ENCODE data around the gene VPS16.
A peak's percentile ranks its signal among the peaks of the same experiment; 100 is the strongest.

VPS16 gene

DNA sequence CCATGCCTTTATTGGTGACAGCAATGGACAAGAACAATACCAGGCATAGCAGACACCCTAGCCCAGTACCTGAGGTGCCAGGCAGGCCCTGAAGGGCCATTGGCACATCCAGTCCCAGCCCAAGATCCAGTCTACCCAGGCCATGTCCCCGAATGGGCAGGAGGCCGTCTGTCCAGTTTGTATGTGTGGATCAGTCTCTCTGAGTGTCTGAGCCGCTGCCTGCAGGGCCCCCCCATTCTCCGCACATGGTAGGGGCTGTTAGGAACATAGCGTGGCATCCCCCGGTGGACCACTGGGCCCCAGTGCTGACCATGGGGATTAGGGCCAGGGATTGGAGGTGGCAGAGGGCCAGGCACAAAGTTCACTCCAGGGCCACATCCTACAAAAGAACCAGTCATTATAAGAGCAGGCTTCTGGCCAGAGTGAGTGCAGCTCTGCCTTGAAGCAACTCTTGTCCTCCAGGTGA is 5.2 kb upstream of the VPS16 start:
- DNase-seq (ENCODE audit: low spot score), result no peak

DNA sequence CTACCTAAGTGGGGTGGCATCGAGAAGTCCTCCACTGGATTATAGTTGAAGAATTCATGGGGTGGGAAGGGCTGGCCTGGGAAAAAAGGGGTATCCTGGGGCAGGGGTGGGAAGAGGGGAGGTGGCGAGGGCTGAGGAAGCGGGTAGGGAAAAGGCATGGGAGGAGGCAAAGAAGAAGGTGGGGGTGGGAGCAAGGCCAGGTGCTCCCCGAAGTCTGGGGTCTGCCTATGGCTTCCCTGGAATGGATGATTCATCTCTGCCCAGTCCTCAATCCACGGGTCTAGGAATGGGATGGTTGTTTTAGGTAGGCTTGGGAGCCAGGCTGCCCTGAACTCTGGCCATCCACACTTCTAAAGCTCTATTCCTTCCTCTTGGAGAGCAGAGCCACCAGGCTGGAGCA is 4.5 kb upstream of the VPS16 start:
- no peak for DNase-seq (ENCODE audit: low spot score)

DNA sequence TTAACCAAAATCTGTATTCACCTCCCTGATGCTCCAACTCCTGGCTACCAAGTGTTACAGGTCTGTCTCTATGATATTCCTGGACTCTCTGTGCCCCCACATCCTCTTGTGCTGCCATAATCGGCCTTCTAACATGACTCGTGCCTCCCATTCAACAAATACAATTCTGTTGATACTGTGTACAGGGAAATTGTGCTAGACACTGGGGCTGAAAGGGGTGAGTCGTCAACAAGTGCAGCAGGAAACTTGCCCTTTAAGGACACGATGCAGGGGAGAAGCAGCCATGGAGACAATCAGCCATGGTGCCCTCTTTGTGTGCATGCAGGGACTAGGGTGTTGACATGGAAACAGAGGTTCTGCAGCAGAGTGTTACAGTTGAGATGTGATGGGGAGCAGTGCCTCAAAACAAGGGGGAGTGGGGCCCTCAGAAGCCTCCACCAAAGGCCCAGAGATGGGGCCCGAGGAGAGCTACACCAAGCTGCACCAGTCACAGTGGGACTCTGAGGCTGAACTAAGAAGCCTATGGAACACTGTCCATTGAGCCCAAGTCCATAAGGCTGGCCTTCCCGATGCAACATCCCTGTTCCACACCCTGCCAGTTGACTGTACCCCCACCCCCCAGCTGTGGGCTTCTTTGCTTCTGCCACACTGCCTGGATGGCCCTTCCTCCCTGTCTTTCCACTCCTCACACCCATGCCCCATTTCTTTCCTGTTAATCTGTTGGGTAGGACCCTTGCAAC is 3.2 kb upstream of the VPS16 start:
- DNase-seq (ENCODE audit: low spot score), result peak; percentile 40

DNA sequence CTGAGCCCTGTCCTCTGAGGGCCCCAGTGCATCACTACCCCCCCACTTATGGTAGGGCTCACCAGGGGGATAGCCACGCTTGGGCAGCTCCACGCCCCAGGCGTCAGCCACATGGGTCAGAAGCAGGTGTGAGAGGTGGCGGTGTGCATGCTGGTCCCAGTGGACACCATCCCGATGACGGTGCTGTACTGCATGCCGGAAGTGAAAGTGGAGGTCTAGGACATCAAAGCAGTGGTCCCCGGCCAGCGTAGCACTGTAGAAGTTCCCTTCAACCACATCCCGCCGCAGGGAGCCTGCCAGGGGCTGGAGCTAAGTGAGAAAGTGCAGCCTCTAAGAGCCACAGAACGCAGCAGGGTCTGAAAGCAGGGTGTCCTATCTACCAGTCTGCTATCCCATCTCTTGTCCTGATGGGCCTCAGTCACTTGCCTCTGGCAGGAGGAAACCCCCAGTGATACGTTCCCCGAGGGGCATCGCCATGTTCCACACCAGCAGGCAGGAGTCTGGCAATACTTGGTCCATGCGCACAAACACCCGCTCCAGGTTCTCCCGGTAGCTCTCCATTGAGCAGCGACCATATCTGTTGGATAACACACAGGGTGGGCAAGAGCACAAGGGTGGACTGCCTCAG is 2.3 kb upstream of the VPS16 start:
- DNase-seq (ENCODE audit: low spot score), result no peak

DNA sequence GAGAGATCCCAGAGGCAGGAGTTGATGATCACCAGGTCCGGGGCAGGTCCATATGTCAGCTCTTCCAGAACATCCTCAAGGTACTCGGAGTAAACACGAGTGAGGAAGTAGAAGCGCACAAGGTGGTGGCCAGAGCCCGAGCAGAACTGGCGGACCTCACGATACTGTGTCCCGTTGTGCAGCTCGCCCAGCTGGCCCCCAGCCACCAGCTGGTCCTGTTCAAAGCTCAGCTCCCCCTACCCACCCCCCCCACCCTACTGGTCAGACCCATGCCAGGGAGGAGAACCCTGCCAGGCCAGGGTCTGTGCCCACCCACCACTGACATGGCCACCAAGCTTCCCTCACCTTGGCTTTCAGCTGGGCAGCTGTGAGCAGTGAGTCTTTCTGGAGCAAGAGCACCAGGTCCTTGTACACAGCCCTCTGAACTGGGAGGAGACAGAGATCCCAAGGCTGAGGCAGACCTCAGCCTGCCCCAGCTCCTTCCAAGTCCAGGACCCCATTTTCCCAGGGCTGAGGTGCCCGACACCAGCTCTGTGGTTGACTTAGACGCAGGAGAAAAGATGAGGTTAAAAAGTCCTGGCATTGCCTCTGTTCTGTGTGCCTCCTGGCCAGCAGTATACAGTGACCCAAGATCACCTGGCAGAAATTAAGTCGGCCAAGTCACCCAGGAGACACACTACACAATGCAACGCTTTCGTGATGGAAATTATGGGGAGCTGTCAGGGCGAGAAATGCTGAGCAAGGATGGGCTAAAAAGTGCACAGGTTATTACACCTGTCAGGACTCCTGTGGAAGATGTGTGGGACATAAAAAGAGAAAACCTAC is 1.5 kb upstream of the VPS16 start:
- no peak for DNase-seq (ENCODE audit: low spot score)

DNA sequence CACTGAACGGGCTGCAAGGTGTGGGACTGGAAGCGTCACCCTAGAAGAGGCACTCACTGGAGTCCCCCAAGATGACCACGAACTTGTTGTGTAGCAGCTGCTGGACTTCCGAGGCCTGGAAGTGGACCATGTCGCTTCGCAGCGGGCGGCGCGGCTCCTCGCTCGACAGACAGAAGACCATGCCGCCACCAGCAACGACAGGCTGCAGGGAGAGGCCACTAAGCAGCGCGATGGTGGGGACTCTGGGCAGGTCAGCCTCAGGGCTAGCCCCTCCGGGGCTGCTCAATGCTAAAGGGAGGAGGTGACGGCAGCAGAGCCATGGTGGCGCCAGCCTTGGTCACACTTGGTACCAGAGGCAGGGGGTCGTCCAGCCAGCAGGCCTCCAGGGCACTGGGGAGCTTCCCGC is 810 bp upstream of the VPS16 start:
- DNase-seq (ENCODE audit: low spot score), result no peak

DNA sequence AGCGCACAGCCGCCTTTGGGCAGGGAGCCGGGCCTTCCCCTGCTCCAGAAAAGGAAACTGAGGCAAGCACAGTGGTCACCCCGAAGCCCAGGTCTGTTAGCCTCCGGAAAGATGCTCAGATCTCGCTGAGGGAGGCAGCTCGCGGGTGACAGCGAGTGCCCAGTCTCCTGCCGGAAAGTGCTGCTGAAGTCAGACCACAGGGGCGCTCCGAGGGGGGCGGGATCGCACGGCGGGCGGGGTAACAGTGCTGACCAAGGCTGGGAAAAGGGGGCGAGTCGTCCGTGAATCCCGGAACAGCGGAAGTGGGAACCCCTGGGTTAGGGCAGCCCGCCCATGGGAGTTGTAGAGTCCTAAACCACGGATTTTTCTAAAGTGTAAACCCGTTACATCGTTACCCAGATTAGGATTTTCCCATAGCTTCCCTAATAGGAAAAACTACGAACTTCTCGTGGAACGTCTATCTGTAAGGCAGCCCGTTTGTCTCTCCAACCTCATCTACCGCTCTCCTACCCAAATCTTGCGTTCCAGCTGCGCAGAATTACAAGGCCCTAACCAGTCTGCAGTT is 504 bp downstream of the VPS16 start:
- peak; percentile 52 for DNase-seq (ENCODE audit: low spot score)

DNA sequence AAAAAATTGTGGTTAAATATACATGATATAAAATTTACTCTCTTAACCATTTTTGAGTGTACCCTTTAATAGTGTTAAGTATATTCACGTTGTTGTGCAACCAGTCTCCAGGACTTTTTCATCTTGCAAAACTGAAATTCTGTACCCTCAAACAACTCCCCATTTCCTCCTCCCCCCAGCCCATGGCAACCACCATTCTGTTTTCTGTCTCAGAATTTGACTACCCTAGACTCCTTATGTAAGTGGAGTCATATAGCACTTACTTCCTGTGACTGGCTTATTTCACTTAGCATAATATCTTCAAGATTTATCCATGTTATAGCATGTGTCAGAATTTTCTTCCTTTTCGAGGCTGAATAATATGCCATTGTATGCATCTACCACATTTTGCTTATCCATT is 5.1 kb downstream of the VPS16 start:
- DNase-seq (ENCODE audit: low spot score), result no peak

DNA sequence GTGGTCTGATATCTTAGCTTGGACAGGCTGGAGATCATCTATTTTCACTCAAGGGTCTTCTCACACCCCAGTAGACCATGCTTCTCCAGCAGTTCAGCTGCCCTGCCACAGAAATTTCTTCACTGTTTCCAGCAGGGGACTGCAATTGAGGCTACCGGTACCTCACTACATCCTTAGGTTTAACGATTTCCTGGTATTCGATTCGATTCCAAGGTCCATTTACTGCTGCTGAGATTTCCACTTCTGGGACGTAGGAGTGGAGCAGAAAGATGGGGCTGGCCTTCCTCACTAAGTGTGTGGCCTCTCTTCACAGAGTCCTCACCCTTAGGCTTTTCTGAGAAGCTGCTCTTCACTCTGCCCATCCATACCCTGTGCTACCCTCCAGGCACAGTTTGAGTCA is 6.2 kb downstream of the VPS16 start:
- no peak for DNase-seq (ENCODE audit: low spot score)

DNA sequence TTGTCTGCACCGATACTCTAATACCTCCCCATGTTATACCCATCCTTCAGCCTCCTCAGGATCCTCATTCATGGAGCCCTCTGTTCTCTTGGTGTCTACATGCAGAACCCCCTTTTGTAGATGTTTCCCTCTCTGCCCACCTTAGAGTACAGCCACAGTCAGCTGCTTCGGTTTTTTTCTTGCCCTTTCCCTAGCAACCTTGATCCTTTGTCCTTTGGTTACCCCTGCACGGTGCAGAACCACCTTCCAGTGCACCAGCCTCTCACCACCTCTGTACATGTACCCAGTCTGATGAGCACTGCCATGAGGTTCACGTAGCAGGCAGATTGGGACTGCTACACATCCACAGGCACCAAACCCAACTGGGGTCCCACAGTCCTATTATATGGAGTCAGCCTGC is 7.3 kb downstream of the VPS16 start:
- DNase-seq (ENCODE audit: low spot score), result no peak

DNA sequence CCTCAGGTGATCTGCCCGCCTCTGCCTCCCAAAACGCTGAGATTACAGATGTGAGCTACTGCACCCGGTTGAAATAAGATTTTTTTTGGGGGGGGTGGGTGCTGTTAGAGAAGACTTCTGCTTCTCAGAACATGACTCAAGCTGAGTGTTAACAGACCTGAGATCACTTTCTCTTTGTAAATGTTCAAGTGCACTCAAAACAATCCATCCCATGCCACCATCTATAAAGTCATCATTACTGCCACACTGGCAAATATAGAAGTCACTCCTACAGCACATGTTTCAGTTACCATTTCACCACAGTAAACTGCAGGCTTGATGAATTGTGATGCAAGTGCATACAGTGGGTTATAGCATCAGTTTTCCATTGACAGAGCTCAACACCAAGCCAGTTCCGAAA is 9.0 kb downstream of the VPS16 start:
- DNase-seq (ENCODE audit: low spot score), result no peak

DNA sequence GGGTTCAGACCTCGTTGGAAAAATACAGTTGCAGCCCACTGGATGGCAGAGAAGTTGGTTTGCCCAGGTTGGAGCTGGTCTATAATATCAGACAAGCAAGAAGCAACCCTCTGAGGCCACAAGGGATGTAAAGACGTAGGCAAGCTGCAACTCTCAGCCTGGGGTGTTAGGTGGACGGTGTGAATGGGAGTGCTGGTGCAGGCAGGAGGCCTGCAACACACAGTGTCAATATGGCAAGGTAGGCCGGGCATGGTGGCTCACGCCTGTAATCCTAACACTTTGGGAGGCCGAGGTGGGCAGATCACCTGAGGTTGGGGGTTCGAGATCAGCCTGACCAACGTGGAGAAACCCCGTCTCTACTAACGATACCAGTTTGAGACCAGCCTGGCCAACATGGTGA is 10.5 kb downstream of the VPS16 start:
- DNase-seq (ENCODE audit: low spot score), result no peak

DNA sequence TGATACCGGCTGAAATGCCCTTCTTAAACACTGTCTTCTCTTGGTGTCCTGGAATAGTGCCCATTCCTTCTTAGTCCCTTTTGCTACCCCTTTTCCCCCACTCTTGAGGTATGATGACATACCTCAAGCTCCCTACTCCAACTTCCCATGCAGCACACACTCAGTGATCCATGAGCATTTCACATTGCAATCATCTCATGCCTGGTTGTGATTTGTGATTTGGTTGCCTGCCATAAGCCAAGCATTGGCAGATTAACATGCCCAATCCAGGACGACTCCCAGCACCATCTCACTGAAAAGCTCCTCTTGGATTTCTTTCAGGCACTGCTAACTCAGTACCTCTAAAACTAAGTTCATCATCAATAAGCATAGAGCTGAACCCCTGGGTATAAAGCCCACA is 18.0 kb downstream of the VPS16 start:
- no peak for DNase-seq (ENCODE audit: low spot score)

DNA sequence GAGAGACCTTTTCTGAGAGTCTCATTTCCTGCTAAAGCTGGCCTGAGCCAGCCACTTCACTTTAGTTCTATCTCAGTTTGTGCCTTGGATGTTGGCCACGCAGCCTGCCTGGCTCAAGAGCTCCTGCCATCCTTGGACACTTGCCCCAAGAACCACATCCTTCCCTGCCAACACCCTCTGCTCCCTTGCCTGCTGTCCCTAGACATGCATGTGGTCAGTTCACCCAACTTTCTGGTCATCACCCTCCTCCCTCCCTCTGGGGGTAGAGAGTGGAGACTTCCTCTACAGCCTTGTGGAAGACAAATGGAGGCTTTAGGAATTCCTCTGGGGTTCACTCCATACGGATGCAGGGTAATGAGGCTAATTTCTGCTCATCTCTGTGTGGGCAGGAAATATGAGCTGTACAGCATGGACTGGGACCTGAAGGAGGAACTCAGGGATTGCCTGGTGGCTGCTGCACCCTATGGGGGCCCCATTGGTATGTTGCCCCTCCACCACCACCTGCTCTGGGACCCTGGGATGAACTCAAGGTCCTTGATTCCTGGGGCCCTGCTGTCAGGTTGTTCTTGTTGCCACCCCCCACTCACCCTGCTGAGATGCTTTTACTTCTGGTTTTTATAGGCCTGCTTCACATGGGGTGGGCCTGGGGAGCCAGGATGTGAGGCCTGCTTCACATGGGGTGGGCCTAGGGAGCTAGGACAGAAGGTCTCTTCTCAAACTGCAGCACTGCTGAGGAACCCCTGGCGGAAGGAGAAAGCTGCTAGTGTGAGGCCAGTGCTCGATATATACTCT is 19.0 kb downstream of the VPS16 start:
- DNase-seq (ENCODE audit: low spot score), result no peak

DNA sequence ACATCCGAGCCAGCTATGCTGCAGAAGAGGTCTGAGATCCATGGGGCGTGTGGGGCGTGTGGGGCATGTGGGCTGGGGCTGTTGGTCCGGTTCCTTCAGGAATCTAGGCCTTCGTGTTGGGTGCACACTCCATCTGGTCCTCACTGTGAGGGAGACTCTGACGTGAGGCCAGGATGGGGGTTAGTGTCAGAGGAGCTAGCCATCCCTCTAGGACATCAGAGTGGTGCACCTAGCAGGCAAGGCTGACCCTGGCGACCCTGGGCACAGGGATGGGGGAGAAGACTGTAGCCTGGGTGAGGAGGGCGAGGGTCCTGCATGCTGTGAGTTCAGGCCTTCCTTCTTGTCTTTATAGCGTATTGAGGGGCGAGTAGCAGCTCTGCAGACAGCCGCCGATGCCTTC is 24.1 kb downstream of the VPS16 start:
- DNase-seq (ENCODE audit: low spot score), result no peak

DNA sequence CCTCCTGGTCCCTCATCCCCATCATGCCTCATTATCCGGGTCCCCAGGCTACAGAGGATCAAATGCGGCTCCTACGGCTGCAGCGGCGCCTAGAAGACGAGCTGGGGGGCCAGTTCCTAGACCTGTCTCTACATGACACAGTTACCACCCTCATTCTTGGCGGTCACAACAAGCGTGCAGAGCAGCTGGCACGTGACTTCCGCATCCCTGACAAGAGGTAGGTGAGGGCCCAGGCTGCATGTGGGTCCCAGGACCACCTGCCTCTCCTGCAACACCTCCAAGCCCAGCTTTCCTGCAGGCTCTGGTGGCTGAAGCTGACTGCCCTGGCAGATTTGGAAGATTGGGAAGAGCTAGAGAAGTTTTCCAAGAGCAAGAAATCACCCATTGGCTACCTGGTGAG is 24.6 kb downstream of the VPS16 start:
- DNase-seq (ENCODE audit: low spot score), result no peak

DNA sequence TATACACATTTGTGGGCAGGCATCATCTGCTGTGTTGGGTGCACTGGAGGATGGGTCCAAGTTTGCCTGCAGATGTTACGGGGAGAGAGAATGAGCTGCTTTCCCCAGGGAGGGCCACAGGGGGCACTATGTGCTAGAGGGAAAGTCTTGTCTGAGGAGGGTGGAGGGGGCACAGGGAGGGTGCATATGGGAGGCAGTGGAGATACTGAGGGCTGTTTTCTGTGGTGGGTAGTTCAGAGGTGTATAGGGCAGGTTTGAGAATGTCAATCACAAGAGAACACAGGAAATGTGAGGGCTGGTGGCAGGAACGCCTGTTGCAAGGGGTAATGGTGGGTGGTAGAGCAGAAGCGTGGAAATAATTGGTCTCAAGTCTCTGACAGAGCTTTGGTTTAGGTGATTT is 25.1 kb downstream of the VPS16 start:
- no peak for DNase-seq (ENCODE audit: low spot score)

DNA sequence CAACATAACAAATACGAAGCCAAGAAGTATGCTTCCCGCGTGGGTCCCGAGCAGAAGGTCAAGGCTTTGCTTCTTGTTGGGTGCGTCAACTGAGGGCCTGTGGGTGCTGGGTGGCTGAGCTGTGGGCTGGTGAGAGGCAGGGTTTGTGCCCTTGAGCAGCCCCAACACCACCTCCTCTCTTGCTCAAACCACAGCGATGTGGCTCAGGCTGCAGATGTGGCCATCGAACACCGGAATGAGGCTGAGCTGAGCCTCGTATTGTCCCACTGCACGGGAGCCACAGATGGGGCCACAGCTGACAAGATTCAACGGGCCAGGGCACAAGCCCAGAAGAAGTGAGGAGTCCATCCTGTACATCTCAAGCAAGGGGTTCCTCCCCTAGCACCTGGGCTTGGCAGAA is 25.7 kb downstream of the VPS16 start:
- no peak for DNase-seq (ENCODE audit: low spot score)

DNA sequence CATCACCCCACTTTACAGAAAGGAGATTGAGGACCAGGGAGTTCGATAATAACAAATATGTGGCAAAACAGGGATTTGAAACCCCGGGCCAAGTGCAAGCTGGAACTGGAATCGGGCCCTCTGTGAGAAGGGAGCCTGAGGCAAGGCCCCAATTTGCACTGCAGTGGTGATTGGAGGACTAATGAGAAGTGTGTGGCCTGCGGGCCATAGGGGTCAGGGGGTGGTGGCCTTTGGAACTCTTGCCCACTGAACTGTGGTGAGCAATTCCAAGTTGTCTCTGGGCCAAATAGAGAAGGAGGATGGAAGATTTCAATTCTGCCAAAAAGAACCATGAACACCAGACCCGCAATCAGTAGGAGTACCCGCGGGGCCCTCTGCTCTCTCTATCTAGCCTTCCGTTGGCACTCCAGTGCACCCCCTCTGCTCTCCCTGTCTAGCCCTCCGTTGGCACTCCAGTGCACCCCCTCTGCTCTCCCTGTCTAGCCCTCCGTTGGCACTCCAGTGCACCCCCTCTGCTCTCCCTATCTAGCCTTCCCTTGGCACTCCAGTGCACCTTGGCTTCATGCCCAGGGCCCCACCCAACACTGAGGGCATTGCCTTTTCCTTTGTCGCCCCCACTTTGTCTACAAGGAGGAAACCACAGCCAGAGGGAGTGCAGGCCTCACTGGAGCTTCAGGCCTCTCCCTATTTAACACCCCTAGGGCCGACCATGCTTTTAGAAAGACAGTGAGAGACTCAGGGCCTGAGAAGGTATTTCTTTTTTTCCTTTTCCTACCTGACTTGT is 26.7 kb downstream of the VPS16 start:
- DNase-seq (ENCODE audit: low spot score), result no peak

DNA sequence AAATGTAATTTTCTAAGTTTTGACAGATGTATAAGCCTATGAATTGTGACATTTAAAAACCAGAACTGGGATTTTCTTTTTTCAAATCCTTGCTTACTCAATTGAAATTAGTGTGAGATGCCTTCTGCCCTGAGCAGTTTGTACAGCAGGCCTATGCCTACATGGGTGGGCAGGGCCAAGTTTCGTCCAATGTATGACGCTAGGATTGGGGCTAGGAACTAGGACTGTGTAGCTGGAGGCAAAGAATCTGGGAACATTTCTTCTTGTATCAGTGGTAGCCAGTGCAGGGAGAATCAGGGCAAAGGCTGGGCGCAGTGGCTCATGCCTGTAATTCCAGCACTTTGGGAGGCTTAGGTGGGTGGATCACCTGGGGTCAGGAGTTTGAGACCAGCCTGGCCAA is 28.8 kb downstream of the VPS16 start:
- DNase-seq (ENCODE audit: low spot score), result no peak

DNA sequence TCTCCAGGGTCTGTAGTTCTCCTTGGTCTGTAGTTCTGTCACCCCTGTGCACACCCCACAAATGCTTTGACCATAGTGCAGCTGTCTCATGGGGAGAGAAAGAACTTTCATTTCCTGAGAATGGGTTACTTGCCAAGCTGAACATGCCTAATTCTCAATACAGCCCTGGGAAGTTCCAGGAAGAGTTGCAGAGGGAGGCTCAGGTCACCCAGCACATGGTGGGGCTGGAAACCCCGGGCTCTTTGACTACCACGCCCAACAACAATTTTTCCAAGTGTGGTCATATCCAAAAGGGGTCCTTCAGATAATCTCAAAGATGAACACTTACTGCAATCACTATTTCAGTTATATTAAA is 30.5 kb downstream of the VPS16 start:
- peak; percentile 16 for DNase-seq (ENCODE audit: low spot score)
